ENCODE results near the gene CHRM5.

DNA sequence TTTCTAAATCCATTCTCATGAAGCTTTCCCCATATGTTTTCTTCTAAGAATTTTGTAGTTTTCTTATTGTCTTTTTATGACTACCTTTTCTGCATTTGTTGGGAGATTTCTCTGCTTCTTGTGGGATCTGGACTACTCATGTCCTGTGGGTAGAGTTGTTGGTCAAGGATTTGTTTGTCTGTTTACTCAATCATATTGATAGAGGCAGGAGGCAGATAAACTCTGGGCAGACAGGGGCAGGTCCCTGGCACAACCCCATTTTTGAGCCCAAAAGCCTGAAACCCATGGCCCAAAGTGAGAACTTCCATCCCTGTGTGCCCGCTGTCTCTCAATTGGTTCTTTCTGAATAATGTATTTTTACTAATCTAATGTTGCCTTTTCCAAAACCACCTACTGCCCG, 145.9 kb downstream of the CHRM5 start:
- TF ChIP-seq CTCF (optimal IDR thresholded peaks at IDR 0.05 in 1 of 3, IDR thresholded peaks at IDR 0.05 in 1 of 3, conservative IDR thresholded peaks at IDR 0.05 in 1 of 3; ENCODE audit: extremely low read depth in 1 of 3, insufficient read depth in 2 of 3, low read length in 3 of 3) (no peak), EZH2 (IDR thresholded peaks at IDR 0.05; ENCODE audit: low read length) (no peak)
